Uterus (tissue), 4 donors: Measurements from ENCODE around the gene TOE1. TPM values are rescaled to one million over a fixed set of nuclear protein-coding genes. Genes with fewer than 3 reads are reported as not detected.

Source experiments
- DNase-seq, 2 donors: peaks; one replicate each; pipeline ENCODE4 v3.0.0-alpha.2; 2019 to 2020
- H3K27ac ChIP-seq, 2 donors: fragments of 200-600 bp; sonication (generic); 1 replicate in 1 of 2; 2 replicates in 1 of 2; pipeline ENCODE4 v1.5.1; 2016 to 2018
- H3K27me3 ChIP-seq, 2 donors: fragments of 200-600 bp; sonication (generic); one replicate each; pipeline ENCODE4 v1.5.1; 2018 to 2019; ENCODE audit warnings: control low read depth in 1 of 2
- H3K36me3 ChIP-seq, 2 donors: fragments of 200-600 bp; sonication (generic); one replicate each; pipeline ENCODE4 v1.5.1; 2019; ENCODE audit warnings: control low read depth in 1 of 2
- H3K4me1 ChIP-seq, 2 donors: fragments of 200-600 bp; sonication (generic); one replicate each; pipeline ENCODE4 v1.5.1; 2018 to 2019; ENCODE audit warnings: control low read depth in 1 of 2
- H3K4me3 ChIP-seq, 2 donors: fragments of 200-600 bp; sonication (generic); 1 replicate in 1 of 2; 2 replicates in 1 of 2; pipeline ENCODE4 v1.5.1; 2018 to 2019; ENCODE audit warnings: mild to moderate bottlenecking in 1 of 2
- H3K9me3 ChIP-seq, 2 donors: fragments of 200-600 bp; sonication (generic); one replicate each; pipeline ENCODE4 v1.5.1; 2019; ENCODE audit warnings: control low read depth in 1 of 2
- POLR2A ChIP-seq, 2 donors: fragments of 450-650 bp; IDR thresholded peaks; one replicate each; pipeline ENCODE4 v1.6.1; 2016; ENCODE audit warnings: antibody characterized with exemption in 2 of 2, mild to moderate bottlenecking in 1 of 2, moderate library complexity in 1 of 2
- intact Hi-C: fragments of 100-400 bp; cut with DNase I; formaldehyde crosslinking; loops from one replicate; pipeline ENCODE4 v1.15.1; 2023; ENCODE audit warnings: low total_unique reads
- total RNA-seq, 4 donors: library from RNA; depleted of rRNA in 3 of 4; stranded (reverse); fragments of >200 nt in 3 of 4; gene quantifications; one replicate each; pipeline versions ENCODE4 v1.1.0 to v1.2.4, GENCODE V29; 2014 to 2023
- TF ChIP-seq, protein P1 (sequence below), 4 experiments: fragments of 200-600 bp in 2 of 4; fragments of 450-650 bp in 2 of 4; sonication (generic) in 2 of 4; IDR thresholded peaks; one replicate each; pipeline ENCODE4 v1.5.1; 2016 to 2019; ENCODE audit warnings: antibody characterized with exemption in 4 of 4, mild to moderate bottlenecking in 2 of 4, moderate library complexity in 1 of 4
- donor health status: DM: yes; HTN: yes; CAD: no.

TOE1 gene
- total RNA-seq, 4 donors from 2014 or later: 10.3 to 21.8 (median 14.4) TPM

DNA sequence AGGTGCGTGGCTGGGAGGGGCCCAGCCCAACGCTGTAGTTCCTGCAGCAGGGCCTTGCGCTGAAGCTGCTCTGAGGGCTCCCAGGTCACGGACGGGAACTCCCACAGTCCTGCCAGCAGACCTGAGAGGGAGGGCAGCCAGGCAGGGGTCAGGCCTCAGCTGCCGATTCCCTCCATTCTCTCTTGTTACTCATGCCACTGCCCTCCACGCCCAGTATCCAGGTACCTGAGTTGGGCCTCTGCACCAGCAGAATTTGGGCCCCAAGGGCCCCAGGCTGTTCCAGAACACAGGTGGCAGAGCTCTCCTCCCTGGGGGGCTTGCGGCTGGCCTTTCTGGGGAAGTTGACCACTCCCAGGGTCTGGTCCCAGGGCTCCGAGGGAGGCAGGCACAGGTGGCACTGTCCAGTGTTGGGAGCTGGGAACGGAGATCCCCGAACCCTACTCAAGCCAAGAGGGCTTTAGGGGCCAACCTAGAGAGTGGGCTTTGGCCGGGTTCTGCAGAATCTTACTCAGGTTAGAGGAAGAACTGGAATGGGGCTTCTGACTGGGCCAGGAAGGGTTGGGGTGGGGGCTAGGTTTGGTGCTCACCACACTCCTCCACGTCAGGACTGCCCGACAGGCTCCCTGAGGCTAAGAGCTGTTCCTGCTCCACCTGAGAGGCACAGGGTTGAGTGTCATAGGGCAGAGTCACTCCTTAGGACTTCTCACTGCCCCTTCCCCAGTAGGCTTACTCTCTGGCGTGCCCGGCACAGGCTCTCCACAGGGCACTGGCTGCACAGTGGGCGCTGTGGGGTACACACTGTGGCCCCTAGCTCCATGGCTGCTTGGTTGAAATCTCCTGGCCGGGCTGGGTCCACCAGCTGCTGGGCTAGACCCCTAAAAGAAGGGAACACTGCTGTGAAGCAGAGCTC, 8.3 kb upstream of the TOE1 start:
- H3K27ac ChIP-seq: no peak overlapping the region
- no peaks in the 10 kb centered on the region for H3K27me3 ChIP-seq
- DNase-seq: no peak
- no peak for TF ChIP-seq POLR2A (IDR thresholded peaks at IDR 0.05)
- TF ChIP-seq, protein P1, sequence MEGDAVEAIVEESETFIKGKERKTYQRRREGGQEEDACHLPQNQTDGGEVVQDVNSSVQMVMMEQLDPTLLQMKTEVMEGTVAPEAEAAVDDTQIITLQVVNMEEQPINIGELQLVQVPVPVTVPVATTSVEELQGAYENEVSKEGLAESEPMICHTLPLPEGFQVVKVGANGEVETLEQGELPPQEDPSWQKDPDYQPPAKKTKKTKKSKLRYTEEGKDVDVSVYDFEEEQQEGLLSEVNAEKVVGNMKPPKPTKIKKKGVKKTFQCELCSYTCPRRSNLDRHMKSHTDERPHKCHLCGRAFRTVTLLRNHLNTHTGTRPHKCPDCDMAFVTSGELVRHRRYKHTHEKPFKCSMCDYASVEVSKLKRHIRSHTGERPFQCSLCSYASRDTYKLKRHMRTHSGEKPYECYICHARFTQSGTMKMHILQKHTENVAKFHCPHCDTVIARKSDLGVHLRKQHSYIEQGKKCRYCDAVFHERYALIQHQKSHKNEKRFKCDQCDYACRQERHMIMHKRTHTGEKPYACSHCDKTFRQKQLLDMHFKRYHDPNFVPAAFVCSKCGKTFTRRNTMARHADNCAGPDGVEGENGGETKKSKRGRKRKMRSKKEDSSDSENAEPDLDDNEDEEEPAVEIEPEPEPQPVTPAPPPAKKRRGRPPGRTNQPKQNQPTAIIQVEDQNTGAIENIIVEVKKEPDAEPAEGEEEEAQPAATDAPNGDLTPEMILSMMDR (IDR thresholded peaks at IDR 0.05): no peak
- intact Hi-C loops: no loop called here
- H3K9me3 ChIP-seq: no peaks in the 10 kb centered on the region
- no peaks in the 10 kb centered on the region for H3K36me3 ChIP-seq
- no peak overlapping the region for H3K4me3 ChIP-seq
- H3K4me1 ChIP-seq: peaks cover 0 to 3% of the 10 kb centered on the region in 2 donors

DNA sequence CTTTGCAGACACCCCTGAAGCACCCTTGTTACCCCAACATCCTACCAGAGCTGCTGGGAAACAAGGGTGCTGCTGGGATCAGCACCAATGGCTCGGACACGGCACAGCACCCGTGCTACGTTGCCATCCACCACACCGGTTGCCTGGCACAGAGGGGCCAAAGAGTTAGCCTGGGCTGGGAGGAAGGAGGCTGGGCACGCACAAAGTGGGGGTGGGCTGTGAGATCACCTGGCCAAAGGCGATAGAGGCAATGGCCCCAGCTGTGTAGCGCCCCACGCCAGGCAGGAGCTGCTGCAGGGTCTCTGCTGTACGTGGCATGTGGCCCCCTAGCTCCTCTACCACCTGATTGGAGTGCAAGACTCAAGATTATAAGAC, 7.6 kb upstream of the TOE1 start:
- Histone ChIP-seq H3K27ac (no peak overlapping the region), H3K4me1 (peaks cover 0 to under 1% of the 10 kb centered on the region in 2 donors), H3K27me3 (no peaks in the 10 kb centered on the region), H3K36me3 (no peaks in the 10 kb centered on the region), H3K9me3 (no peaks in the 10 kb centered on the region), H3K4me3 (no peak overlapping the region)
- DNase-seq: no peak
- TF ChIP-seq POLR2A (IDR thresholded peaks at IDR 0.05): no peak
- TF ChIP-seq, protein P1 (IDR thresholded peaks at IDR 0.05): no peak
- intact Hi-C loops: no loop called here

DNA sequence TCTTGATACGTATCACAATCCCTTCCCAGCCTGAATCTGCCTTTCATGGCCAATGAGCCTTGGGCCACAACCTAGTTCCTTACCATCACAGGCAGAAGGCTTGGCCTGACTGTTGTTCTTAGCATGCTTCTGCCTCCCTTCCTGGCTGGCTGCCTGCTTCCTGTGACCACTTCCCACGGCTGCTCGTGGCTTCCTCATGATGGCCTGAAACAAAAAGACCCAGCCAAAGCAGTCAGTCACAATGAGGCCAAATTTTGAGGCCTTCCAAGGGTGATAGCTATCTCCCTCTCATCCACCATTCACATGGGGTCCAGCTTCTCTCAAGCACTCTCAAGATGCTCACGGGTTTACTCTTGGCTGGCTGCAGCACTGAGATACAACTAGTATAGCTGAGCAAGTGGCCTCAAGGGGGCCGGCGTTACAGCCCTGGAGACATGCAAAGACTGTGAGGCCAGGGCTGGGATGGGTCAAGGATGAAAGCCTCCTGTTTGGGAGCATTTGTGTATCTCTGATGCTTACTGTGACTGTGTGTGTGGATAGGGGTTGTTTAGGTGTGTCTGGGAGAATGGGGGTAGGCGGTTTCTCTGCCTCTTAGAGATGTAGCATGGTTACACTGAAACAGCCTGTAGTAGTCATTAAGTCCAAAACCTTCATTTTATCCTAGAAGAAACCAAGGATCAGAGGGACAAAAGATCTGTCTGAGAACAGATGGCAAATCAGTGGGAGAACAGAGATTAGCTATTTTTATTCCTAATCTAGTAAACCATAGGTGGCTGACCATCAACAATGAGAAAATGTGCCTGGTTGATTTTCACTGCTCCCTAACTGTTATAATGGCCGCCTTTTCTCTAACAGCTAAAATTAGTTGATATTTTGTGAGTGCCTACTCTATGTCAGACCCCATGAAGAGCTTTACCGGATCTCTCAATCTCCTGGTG, 5.4 kb upstream of the TOE1 start:
- no peak for DNase-seq
- Histone ChIP-seq H3K4me1 (no peaks in the 10 kb centered on the region), H3K9me3 (no peaks in the 10 kb centered on the region), H3K27ac (no peak overlapping the region), H3K36me3 (no peaks in the 10 kb centered on the region), H3K4me3 (no peak overlapping the region), H3K27me3 (no peaks in the 10 kb centered on the region)
- intact Hi-C loops: no loop called here
- TF ChIP-seq, protein P1 (IDR thresholded peaks at IDR 0.05): no peak
- TF ChIP-seq POLR2A (IDR thresholded peaks at IDR 0.05): no peak

DNA sequence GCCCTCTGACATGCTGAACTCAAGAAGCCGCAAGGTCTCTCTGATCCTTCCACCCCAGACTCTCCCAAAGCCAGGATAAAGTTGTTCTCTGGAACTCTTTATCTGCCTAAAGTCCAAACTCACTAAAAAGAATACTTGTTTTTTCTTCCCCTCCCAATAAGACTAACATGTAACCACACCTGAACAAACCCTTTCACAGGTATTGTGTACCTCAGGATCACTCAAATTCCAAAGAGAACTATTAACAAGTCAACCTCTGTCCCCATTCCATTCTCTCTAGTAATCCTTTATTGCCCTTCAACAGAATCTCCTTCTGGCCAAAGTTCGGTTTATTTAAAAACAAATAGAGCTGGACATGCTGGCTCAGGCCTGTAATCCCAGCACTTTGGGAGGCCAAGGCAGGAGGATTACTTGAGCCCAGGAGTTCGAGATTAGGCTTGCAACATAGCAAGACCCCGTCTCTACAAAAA, 4.1 kb upstream of the TOE1 start:
- no peak for DNase-seq
- no peak overlapping the region for H3K4me3 ChIP-seq
- H3K36me3 ChIP-seq: no peaks in the 10 kb centered on the region
- no peak overlapping the region for H3K27ac ChIP-seq
- intact Hi-C loops: no loop called here
- H3K9me3 ChIP-seq: no peaks in the 10 kb centered on the region
- TF ChIP-seq, protein P1 (IDR thresholded peaks at IDR 0.05): no peak
- H3K27me3 ChIP-seq: no peaks in the 10 kb centered on the region
- peaks cover 0 to 3% of the 10 kb centered on the region in 2 donors for H3K4me1 ChIP-seq
